T47D (cell line): ENCODE measurements around the gene PRDM4.
"Not testable (repeated sequence)": the region's sequence is repeated elsewhere in the genome, so short reads cannot be mapped to it uniquely, and the experiment has no call there.

Source experiments
- DNase-seq, 2 experiments: peaks; one replicate each; pipeline versions ENCODE4 v3.0.0 to v3.0.0-alpha.2; 2011 to 2012; ENCODE audit warnings: low read depth in 1 of 2, low spot score in 1 of 2
- JUND ChIP-seq: IDR thresholded peaks from 2 replicates; pipeline ENCODE4 v1.6.1; 2012; ENCODE audit warnings: low read depth
- in situ Hi-C: cut with HindIII; loops from 2 replicates; pipeline ENCODE4 v1.10.0; 2016; ENCODE audit warnings: low sequenced_read_pairs, low pct_unique_long_range_greater_than_20kb

PRDM4 gene

DNA sequence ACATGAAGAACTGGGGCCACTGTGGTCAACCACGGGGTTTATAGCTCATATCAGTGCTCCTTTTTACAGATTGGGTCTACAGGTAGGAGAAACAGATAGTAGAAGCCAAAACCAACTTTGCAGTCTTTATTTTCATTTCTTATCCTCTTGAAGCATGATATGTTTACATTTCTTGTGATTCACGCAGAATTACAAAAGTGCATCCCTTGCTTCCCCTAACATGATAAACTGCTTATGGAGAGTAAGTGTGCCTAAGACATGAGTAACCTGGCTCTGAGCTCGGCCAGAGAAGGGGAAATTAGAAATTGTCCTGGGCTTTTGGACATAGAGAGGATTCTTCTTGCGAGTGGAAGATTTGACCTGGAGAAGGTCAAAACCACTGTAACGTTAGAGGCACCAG, 56.9 kb downstream of the PRDM4 start:
- in situ Hi-C loops = no loop called here
- no peak for DNase-seq

GRCh38 chr12:107702106-107702505, 58.8 kb downstream of the PRDM4 start:
- in situ Hi-C loops = no loop called here
- DNase-seq = no peak
- TF ChIP-seq JUND = no peak

More for the DNA sequence above, 56.9 kb downstream of the PRDM4 start:
- TF ChIP-seq JUND = no peak

DNA sequence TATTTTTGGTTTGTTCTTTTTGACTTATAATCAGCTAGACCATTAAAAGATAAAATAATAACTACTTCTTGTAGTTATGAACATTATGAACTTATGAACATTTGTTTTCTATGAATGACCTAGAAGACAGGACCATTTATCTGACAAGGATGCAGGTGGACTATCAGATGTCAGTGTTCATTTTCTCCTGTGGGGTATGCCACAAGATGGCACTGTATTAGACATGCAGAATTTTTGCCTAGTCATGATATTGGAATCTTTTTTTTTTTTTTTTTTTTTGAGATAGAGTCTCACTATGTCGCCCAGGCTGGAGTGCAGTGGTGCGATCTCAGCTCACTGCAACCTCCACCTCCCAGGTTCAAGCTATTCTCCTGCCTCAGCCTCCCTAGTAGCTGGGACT, 65.2 kb downstream of the PRDM4 start:
- in situ Hi-C loops = not testable (repeated sequence)
- DNase-seq = peak in 1 of 2 experiments; percentile 39

GRCh38 chr12:107685360-107686248, 75.3 kb downstream of the PRDM4 start, which contains the start of gene PWP1:
Gene PWP1, plus strand, starts transcription at chr12:107685799. Its CDS starts 101 bp downstream, at chr12:107685900.
- in situ Hi-C loops = no loop called here
- DNase-seq = peak; percentile 97 to 98
- TF ChIP-seq JUND = no peak

- peak; percentile 28 to 46 for DNase-seq
- in situ Hi-C loops = no loop called here
- TF ChIP-seq JUND = no peak
Measured at GRCh38 chr12:107684990-107685359, 76.0 kb downstream of the PRDM4 start.

DNA sequence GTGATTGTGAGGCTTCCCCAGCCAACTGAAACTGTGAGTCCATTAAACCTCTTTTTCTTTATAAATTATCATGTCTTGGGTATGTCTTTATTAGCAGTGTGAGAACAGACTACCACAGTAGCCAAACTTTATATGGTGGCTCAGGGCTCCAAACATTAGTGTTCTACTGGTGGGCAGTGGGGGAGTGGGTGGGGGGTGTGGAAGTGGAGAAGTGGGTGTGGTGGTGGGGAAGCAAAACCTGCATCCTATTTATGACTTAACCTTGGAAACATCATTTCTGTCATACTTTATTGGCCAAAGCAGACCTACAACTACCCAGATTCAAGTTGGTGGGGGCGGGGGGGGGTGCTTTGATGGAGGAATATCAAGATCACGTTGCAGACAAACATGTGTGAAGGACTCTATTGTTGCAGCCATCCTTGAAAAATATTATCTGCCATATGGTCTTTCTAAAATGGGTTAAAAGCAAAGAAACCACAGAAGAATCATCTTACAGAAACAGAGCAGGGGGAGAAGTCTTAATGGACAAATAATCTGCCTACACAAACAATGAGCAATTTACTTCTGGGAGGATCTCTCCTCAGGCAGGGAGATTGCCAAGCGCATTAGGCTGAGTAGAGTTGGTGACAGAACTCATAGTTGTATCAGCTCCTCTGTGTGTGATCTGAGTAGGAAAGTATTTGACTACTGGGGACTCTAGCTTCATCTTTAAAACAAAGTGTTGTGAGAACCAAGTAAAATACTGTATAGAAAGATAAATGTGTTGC, 76.7 kb downstream of the PRDM4 start:
- in situ Hi-C loops = no loop called here
- DNase-seq = no peak
- no peak for TF ChIP-seq JUND
